NT2/D1 (cell line): ENCODE measurements around the gene ST6GALNAC4.
A peak's percentile ranks its signal among the peaks of the same experiment; 100 is the strongest.

ENCODE experiments used
- DNase-seq: peaks from one replicate; pipeline ENCODE4 v3.0.0-alpha.2; 2011; ENCODE audit warnings: low read depth, low spot score
- H3K27me3 ChIP-seq: 2 replicates; pipeline ENCODE4 v1.6.0; 2011; ENCODE audit warnings: mild to moderate bottlenecking; ENCODE audit not compliant: insufficient read length, insufficient read depth
- H3K36me3 ChIP-seq: 2 replicates; pipeline ENCODE4 v1.6.1; 2011; ENCODE audit warnings: mild to moderate bottlenecking, low read length, mixed read lengths; ENCODE audit not compliant: insufficient read depth, insufficient read length
- H3K4me1 ChIP-seq: 2 replicates; pipeline ENCODE4 v1.5.1; 2011; ENCODE audit not compliant: insufficient read depth, insufficient read length
- H3K4me3 ChIP-seq: 2 replicates; pipeline ENCODE4 v1.5.1; 2011; ENCODE audit warnings: low read depth; ENCODE audit not compliant: insufficient read length
- H3K9ac ChIP-seq: 2 replicates; pipeline ENCODE4 v1.6.0; 2011; ENCODE audit warnings: low read depth; ENCODE audit not compliant: insufficient read length
- H3K9me3 ChIP-seq: 2 replicates; pipeline ENCODE4 v1.5.1; 2011; ENCODE audit warnings: mild to moderate bottlenecking, low read length; ENCODE audit not compliant: insufficient read depth
- SUZ12 ChIP-seq: IDR thresholded peaks from 2 replicates; pipeline ENCODE4 v1.6.1; 2011; ENCODE audit not compliant: insufficient read length, insufficient read depth; ENCODE audit errors: extremely low read depth
- YY1 ChIP-seq: IDR thresholded peaks from 2 replicates; pipeline ENCODE4 v1.6.1; 2011; ENCODE audit not compliant: insufficient read length, insufficient read depth
- ZNF274 ChIP-seq: IDR thresholded peaks from 2 replicates; pipeline ENCODE4 v1.6.1; 2011; ENCODE audit warnings: mild to moderate bottlenecking, low read depth, low read length

Gene ST6GALNAC4

DNA sequence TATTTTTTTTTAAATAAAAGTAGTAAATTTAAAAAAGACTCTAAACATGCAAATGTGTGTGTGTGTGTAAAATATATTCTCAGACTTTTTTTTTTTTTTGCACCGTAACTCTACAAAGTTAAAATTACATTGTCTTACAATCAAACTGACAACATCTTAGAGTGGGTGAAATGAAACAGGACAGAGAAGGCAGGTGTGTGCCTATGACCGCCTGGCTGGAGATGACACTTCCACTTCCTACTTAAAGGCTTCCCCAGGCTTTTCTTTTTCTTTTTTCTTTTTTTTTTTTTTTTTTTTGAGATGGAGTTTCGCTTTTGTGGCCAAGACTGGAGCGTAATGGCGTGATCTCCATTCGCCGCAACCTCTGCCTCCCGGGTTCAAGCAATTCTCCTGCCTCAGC, 36.7 kb downstream of the ST6GALNAC4 start:
- DNase-seq: no peak
- H3K4me1 ChIP-seq: peaks cover 31% of the 10 kb centered on the region
- H3K27me3 ChIP-seq: no peaks in the 10 kb centered on the region
- H3K9ac ChIP-seq: no peak overlapping the region
- no peaks in the 10 kb centered on the region for H3K9me3 ChIP-seq
- H3K4me3 ChIP-seq: no peak overlapping the region
- TF ChIP-seq YY1: no peak
- no peak for TF ChIP-seq SUZ12
- no peak for TF ChIP-seq ZNF274
- H3K36me3 ChIP-seq: no peaks in the 10 kb centered on the region

DNA sequence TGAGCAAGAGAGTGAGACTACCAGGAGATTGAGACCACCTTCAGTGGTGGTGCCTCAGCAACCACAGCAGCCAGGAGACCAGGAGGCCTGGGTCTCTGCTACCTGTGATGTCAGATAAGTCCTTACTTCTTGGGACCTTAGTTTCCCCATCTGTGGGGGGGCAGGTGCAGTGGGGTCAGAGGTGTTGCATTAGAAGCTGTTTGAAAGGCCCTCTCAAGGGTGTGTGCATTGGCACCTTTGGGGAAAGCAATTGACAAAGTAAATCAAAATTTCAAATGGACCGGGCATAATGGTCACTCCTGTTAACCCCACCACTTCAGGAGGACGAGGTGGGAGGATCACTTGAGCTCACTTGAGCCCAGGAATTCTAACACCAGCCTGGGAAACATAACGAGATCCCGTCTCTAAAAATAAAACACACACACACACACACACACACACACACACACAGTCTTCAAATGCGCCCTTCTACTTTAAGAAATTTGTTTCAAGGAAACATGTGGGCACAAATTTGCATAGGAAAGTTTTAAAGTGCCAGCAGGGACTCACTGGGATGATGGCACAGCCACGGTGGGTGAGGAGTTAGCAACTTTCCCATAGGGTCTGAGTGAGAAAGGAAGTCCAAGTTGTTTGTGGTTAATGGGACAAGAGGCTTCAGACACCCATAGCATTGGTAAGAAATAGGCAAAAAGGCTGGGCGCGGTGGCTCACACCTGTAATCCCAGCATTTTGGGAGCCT, 38.0 kb downstream of the ST6GALNAC4 start:
- H3K4me1 ChIP-seq: peaks cover 29% of the 10 kb centered on the region
- H3K9ac ChIP-seq: no peak overlapping the region

DNA sequence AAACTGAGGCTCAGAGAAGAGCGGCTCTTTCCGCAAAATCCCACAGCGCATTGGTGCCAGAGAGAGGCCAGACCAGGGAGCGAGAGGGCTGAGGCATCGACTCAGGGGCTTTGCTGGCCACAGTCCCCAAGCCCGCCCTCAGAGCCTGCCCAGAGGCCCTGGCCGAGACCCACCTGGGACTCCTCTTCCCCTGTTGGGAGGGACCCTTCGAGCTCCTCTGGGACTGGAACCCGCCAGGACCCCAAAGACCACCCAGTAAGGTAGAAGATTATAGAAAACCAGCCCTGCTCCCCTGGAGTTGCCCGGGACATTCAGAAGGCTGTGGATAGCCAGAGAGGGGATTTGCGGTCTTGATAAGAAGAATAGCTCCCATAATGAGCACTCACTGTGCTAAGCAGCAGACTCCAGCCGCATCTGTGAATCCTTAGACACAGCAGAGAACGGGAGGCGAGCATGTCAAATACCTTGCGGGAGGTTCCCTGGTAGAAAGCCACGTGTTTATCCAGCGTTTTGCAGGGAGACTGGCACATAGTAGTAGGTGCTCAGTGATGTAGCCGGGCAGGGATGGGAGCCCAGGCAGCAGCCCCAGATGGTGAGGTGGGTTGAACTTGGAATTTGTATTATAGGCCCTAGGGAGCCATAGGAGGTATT, 38.7 kb downstream of the ST6GALNAC4 start:
- Histone ChIP-seq H3K27me3 (no peaks in the 10 kb centered on the region), H3K9me3 (no peaks in the 10 kb centered on the region), H3K4me1 (peaks cover 29% of the 10 kb centered on the region), H3K4me3 (peak overlapping the region; percentile 53), H3K9ac (peak overlapping the region; percentile 88), H3K36me3 (peaks cover 15% of the 10 kb centered on the region)
- TF ChIP-seq YY1 (no peak), ZNF274 (no peak), SUZ12 (no peak)
- no peak for DNase-seq

More for the DNA sequence above, 38.0 kb downstream of the ST6GALNAC4 start:
- Histone ChIP-seq H3K27me3 (no peaks in the 10 kb centered on the region), H3K4me3 (no peak overlapping the region), H3K36me3 (peaks cover 8% of the 10 kb centered on the region), H3K9me3 (no peaks in the 10 kb centered on the region)
- TF ChIP-seq YY1 (no peak), SUZ12 (no peak), ZNF274 (no peak)
- DNase-seq: no peak

DNA sequence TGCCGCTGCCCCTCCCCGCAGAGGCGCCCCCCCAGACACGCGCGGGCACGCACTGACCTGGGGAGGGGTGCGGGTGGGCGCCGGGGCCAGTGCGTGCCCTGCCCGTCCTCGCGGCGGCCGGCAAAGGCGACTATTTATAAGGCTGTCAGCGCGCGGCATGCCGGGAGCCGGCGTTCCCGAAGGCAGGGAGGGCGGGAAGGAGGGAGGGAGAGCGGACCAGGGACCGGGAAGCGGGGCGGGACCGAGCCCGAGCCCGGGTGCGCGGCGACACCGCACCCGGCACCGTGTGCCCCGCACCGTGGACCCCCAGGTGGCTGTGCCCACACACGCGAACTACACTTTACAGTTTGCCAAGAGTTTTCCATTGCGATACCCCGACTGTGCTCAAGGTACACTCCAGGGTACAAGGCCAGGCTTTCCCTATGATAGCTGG, 39.3 kb downstream of the ST6GALNAC4 start, which contains the start of gene AK1:
TSS of gene AK1 (minus strand) at position 110 of the 433 bp plus-strand sequence. CDS start 3,058 bp downstream, outside the sequence.
- Histone ChIP-seq H3K9ac (peak within 1 kb of the TSS; percentile 88), H3K27me3 (no peaks in the 10 kb centered on the region), H3K9me3 (no peaks in the 10 kb centered on the region), H3K4me3 (peak within 1 kb of the TSS; percentile 53), H3K4me1 (peaks cover 31% of the 10 kb centered on the region), H3K36me3 (peaks cover 20% of the 10 kb centered on the region)
- no peak for DNase-seq
- TF ChIP-seq ZNF274 (no peak), SUZ12 (no peak), YY1 (no peak)

DNA sequence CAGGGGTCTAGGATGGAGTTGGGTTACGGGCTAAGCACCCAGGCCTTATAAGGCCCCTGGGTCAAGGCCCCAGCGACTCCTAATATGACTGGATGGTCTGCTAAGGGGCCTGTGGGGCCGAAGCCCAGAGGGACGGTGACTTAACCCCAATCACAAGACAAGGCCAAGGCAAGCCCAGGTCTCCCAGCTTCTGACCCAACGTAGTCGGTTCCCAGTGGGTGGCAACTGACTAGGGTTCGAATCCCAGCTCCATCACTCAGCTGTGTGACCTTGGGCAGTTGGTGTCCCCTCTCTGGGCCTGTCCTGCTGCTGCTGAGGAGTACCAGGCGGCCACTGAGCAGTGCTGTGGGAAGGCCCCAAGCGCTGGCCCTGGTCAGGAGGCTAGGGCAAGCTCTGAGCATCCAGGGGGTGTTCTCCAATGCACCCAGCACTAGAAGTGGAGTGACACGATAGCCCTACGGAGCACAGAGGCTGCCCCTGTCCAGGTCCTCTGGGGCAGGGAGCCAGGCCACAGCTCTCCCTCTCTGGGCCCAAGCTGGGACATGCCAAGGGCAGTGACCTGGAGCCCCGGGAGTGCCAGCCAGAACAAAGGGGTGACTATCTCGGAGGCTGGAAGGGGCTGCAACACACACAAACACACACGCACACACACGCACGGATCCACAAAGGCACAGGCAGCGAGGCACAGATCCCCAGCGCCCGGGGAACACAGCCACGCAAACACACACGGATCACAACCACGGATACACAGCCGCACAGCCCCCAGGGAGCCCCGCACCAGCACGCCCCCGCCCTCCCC, 39.9 kb downstream of the ST6GALNAC4 start:
- peak overlapping the region; percentile 36 for H3K4me3 ChIP-seq
- no peak for DNase-seq

DNA sequence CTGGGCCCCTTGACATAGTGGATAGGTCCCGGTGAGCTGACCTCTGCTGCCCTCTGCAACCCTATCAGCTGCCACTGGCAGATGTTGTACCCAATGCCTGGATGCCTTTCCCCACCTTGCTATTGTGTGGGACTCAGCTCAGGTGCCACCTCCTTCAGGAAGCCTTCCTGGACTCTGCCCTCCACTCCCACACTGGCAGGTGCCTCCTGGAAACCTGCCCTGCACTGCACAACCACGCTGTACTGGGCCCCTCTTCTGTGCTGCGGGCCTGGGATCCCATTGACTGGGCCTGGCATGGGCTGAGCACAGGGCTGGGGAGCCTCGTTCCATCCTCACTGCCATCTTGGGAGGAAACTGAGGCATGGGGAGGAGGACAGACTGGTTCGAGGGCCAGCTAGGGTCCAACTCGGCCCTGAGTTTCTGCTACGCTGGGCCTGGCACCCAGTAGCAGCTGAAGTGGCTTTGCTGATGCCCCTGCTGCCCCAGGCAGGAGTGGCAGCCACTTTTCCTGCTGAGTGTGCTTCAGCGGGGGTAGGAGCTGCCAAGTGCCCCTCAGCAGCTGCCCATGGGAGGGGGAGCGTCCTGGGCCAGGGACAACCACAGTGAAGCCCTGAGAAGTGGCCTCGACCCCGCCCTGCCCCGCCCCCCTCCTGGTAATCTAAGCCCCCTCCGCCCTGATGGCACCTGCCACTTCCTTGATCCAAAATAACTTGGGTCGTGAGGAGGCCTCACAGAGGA, 40.6 kb downstream of the ST6GALNAC4 start:
- peaks cover 33% of the 10 kb centered on the region for H3K4me1 ChIP-seq
- no peak overlapping the region for H3K4me3 ChIP-seq
- peaks cover 33% of the 10 kb centered on the region for H3K36me3 ChIP-seq
- no peak for DNase-seq
- no peaks in the 10 kb centered on the region for H3K27me3 ChIP-seq
- TF ChIP-seq SUZ12: no peak
- no peak for TF ChIP-seq ZNF274
- no peak for TF ChIP-seq YY1
- no peaks in the 10 kb centered on the region for H3K9me3 ChIP-seq
- no peak overlapping the region for H3K9ac ChIP-seq

More for the DNA sequence above, 39.9 kb downstream of the ST6GALNAC4 start:
- TF ChIP-seq SUZ12 (no peak), YY1 (no peak), ZNF274 (no peak)
- Histone ChIP-seq H3K9ac (peak overlapping the region; percentile 61), H3K27me3 (no peaks in the 10 kb centered on the region), H3K9me3 (no peaks in the 10 kb centered on the region), H3K36me3 (peaks cover 25% of the 10 kb centered on the region), H3K4me1 (peaks cover 33% of the 10 kb centered on the region)
